Activated gamma-delta T cell treated with anti-CD3 and anti-CD28 coated beads, Interleukin-2, amount 50 U/mL, for 16 hours (primary cell): ENCODE measurements around the gene ANKRD6.

Experiments used
- DNase-seq: peaks from one replicate; pipeline ENCODE4 v3.0.0-alpha.2; 2020; ENCODE audit warnings: low read depth

ANKRD6 gene

DNA sequence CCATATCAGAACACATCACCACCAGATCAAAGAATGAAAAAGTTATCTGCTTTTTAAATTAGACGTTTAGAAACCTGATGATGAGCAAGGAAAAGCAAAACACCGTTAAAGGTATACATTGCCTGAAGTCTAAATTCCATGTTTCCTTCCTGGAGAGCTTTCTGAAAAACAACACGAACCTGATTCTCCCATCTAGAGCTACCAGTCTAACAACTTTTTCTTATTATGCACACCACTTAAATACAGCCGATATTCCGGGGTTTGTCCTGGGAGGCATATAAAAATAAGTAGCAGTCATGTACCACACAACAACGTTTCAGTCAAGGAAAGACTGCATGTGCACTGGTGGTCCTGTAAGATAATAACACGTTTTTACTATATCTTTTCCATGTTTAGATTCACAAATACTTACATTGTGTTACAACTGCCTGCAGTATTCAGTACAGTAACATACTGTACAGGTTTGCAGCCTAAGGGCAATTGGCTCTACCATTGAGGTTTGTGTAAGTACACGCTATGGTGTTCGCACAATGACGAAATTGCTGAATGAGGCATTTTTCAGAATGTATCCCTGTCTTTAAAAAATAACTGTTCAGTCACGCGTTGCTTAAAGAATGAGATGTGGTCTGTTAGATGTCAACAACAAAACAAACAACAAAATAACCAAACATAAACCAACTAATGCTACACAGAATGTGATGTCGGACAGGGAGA lies 224.7 kb downstream of the ANKRD6 start:
- DNase-seq: no peak

DNA sequence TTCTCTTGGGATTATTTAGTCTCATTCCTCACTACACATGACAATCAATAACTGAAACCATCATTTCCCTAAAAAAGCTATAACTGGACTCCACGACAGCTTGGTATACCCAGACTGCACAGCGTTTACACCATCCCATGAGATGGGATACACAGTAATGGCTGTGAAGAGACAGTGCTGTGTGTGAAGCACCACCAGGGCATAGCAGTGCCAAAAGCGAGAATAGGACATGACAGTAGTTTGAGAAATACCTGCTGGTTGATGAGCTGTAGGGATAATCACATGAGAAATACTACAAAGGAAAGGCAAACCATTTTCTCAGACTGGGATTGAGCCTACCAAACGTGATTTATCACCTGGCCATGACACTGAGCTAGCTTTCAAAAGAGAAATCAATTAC lies 228.0 kb downstream of the ANKRD6 start:
- DNase-seq: no peak

DNA sequence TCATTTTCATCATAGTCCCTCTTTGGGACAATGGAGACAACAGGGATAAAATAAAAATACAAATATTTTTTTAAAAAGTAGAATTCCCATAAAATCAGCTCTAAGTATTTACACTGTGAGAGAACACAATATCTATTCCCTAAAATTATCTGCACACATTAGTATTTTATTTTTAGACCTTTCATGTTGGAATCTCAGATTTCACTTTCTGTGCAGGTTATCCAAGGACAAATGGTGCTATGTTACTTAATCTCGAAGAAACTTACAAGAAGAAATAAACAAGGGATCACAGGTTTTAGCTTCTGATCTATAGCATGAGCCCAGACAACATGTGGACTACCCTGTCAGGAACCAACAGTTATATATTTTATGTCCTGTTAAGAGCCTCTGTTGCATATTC lies 228.6 kb downstream of the ANKRD6 start:
- no peak for DNase-seq

DNA sequence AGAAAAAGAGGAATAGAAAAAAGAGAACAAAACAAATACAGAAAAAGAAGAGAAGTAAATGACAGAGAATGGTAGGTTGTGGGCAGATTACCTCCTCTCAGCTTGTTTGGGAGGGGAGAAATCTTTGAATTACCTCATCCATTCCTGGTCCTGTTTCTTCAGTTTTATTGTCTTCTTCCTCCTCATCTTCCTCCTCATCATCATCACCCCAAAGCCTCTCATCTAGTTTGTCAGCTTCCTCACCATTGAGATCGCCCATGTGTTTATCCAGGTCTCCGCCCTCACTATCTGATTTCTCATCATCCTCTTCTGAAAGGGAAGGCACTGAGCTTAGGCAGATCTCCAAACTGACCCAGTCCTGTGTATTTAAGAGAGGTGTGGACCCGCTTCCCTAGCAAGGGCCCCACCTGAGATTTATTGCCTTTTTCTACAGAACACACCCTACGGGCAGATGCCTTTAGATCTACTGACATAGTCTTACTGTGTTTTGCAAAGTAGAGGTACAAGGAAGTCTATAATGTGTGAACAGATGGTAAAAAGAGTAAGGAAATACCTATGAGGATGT lies 229.8 kb downstream of the ANKRD6 start:
- DNase-seq: no peak

DNA sequence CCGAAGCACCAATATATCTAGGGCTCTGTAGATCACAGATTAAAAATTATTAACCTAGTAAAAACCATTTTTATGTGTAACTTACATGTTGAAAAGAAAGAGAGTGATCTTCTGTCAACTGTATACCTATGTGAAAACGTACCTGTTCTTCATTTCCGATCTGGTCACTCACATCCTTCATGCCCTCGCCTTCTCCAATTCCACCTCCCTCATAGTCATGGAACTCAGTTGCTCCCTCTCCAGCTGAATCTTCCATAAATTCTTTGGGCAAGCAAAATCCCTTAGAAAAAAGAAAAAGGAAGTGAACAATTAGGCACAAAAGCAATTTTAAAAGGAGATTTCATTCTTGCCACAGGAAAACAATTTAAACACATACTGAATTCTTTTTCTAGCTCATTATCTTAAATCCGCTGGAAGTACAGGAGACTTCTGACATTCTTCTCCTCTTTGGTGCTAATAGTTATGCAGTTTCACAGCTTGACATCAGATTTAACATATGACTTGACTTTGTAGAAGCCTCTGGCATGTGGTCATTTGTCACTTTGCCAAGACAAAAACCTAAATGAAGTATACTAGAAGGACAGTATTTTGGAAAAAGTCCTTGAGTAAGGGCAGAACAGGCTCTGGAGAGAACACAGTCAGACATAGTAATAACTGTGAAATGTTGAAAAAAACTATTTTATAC lies 235.1 kb downstream of the ANKRD6 start:
- DNase-seq: no peak

DNA sequence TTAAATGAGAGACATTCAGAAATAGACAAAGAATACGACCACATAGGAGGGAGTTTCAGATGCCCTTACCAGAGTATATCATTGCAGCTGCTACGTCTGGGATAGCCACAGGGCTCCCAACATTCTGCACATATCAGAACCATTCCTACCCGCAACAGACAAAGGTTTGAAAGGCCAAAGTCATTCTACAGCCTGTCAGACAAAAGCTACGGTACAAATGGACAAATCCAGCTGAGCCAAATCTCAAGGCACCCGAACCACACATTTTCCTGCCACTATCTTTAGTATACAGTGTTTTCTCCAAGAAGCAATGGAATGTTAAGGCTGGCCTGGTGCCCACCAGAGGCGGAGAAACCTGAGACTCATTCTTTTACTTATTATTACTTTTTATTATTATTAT lies 236.1 kb downstream of the ANKRD6 start:
- DNase-seq: no peak

DNA sequence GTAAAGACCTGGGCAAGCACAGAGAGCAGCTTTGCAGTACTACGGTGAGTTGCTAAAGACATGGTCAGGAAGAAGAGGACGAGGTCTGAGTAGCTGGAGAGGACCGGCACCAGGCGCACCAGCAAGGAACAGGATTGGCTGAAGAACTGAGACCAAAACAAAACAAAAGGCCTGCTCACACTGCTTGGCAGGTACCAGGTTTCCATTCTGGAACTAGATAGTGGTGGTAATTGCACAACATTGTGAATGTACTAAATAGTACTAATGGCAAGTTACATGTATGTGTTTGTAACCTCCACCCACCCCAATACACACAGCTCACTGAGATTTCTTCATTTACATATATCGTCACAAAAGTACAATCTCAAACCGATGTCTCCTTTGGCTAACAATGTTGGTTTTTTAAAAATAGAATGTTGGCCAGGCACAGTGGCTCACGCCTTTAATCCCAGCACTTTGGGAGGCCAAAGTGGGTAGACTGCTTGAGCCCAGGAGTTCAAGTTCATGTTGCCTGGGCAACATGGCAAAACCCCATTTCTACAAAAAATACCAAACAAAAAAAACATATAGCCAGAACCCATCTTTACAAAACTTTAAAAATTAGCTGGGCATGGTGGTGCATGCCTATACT lies 238.1 kb downstream of the ANKRD6 start:
- no peak for DNase-seq

DNA sequence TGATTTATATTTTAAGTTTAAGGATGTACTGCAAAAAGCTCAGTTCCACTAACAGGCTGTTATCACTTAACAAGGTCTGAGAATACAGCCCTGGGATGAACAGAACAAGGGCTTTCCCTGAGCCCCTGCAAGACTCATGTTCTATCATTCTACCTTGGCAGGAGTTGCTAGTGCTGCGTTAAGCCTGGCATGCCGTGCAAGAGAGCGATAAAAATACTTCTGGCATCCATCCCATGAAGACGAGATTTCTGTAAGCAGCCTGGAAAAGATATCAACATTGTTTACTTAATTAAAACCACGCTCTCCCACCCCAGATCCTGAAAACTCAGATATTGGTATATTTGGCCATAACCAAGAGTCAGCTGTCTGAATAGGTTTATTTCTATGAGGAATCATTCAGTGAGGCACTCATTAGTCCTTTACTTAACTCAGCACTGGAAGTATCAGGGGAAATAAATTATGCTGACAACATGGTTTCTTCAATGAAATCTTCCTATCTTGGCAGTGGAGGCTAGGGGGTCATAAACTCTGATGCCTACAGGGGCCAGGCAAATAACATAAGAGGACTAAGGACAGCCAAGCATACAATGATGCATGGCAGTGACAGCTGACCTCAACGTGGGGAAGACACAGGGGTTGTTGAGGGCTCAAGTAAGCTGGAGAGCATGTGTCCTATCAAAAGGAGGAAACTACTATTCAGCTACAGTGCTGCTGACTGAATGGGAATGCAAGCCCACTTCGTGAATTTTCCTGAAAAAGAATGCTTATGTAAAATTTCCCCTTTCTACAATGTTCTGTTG lies 243.2 kb downstream of the ANKRD6 start:
- DNase-seq: no peak

DNA sequence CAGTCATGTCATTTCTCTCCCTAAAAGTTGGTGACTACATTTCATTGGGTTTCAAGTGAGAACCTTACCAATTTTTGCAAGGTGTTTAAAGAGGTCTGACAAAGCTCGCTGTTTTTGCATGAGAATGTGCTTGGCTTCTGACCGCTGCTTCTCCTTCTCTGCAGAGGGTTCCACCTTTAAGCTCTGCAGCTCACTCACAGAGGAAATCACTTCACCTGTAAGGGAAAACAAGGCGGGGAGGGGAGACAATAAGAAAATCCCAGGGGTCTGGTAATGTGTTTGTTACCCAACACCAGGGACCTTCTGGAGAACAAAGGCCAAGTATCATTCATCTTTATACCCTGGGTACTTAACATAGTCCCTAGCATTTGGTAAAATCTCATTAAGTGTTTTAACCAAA lies 245.6 kb downstream of the ANKRD6 start:
- no peak for DNase-seq

DNA sequence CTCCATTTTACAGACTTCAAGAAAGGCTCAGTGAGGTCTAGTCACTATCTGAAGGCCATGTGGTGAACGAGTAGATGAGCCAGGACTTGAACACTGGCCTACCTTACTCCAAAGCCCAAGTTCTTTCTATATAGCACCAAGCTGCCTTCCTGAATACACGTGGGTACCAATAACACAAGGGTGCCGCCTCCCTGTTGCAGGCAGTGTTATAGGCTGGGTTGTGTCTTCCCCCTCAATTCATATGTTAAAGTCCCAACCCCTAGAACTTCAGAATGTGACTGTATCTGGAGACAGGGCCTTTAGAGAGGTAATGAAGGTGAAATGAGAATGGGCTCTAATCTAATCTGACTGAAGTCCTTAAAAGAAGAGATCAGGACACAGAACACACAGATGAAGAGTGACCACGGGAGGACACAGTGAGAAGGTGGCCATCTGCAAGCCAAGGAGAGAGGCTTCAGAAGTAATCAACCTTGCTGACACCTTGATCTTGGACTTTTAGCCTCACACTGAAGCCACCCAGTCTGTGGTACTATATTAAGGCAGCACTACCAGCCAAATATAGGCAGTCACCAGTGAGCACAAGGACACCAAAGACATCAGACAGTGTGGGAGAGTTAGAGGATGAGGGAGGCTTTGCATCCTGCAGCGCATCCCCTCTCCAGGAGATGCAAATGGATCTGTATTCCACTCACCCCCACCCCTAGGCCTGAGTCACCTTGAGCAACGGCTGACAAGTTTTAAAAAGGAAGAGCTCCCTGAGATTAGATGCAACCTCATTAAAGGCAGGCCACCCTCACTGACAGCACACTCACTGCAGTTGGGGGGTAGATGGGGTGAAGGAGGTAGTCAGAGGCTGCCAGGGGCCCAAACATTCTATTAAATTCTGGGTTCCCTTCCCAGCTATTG lies 246.5 kb downstream of the ANKRD6 start:
- no peak for DNase-seq

DNA sequence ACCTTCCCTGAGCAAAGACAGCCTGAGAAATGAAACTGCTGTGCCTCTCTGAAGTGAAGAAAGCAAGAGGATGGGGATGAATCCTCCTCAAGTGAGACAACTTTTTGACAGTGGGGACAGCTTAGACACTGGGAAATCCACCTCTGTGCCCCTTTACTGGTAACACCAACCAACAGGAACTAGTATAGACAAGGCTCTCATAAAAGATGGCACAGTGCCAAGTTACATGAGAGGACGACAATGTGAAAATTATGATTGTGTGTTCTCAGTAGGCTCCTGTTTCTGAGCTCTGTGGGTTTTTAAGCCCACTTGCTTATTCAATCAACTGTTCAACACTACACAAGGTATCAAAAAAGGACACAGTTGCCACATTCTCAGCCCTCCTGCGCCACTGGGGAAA lies 247.2 kb downstream of the ANKRD6 start:
- DNase-seq: no peak

DNA sequence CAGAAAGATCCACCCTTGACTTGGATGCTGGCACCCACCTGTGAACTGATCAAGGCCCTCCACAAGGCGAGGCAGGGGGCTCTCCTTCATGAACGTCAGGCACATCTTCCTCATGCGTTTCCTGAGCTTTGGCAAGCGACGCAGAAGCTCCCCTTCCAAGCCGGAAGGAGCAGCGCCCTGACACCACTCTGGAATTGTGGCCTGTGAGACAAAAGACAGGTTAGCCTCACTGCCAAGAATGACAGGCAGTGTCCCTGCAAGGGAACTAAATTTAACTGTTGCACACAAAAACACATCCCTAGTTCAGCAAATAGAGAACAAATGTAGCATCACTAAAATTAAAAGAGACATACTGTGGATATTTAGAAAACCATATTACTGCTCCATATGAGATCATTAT lies 247.6 kb downstream of the ANKRD6 start:
- no peak for DNase-seq

DNA sequence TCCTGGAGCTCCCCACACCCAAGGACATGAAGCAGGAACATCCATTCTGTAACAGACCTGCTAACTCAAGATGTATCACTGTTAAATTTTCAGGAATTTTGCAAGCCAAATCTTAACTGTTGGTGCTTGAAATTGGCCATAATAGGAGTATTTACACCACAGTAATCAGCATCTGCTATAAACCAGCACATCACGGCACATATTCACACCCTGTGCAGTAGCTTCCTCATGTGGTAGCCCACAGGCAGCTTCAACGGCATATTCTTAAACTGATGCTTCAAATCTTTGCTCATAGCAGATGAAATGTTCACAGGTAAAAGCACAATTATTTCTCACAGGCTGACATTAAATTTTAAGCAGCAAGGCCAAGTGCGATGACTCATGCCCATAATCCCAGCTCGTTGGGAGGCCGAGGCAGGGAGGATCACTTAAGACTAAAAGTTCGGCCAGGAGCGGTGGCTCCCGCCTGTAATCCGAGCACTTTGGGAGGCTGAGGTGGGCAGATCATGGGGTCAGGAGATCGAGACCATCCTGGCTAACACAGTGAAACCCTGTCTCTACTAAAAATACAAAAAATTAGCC lies 249.1 kb downstream of the ANKRD6 start:
- DNase-seq: no peak

DNA sequence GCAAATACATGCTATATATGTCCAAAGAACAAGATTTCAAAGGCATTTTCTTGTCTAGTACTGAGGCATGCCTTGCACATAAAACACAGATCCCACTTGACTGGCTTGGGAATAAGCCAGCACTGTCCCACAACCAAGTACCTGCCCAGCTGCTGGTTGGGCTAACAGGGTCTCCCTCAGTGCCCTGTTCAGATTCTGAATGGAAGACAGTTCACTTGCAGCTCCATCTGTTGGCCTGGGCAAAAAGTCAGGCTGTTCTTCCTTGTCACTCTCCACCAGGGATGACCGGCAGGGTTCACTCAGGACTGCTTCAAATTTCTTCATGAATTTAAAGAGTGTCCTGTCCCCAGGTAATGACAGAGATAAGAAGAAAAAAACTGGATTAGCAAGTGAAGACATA lies 250.0 kb downstream of the ANKRD6 start:
- DNase-seq: no peak
